Measurements from ENCODE around the gene MYOG. TPM values are rescaled to one million over a fixed set of nuclear protein-coding genes. Genes with fewer than 3 reads are reported as not detected.

The MYOG gene
- total and polyA plus RNA-seq, 10 of the 15 experiments (the other 5 are each of a cell fraction or from before 2014, with no cell fraction given) = not detected

DNA sequence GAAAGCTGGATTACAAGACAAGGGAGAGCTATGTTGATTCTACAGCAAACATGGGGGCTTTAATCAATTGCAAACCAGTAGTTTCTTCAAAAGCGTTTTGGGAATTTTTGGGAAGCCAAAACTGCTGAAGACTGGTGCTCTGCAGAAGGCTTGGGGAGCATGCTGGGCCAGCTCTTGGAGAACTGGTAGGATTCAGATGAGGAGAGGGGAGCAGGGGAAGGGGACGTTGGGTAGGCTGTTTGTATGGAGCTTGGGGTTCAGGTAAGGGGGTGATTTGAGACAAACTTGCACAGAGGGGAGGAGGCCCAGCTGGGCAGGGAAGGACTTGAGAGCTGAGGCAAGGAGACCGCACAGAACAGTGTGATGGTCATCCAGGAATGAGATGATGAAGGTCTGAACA lies 2.6 kb upstream of the MYOG start:
- no peak overlapping the region for H3K4me2 ChIP-seq (ENCODE audit: control insufficient read depth, insufficient read depth)
- POLR2A ChIA-PET = no interaction called here
- no peaks in the 10 kb centered on the region for H3K4me1 ChIP-seq (ENCODE audit: control insufficient read depth, insufficient read depth, low read length)
- SMC1A ChIA-PET (ENCODE audit: uncharacterized antibody, unreplicated experiment) = interaction anchor here (0.8 kb wide), 1 partner anchor 126 kb away, joined by 3 read pairs; no protein-coding TSS in a partner anchor
- DNase-seq (ENCODE audit: low read depth, low spot score) = no peak
- RAD21 ChIA-PET (ENCODE audit: unreplicated experiment) = no interaction called here
- H3K4me3 ChIP-seq = no peak overlapping the region
- WGBS (ENCODE audit: insufficient coverage, insufficient replicate concordance, low lambda C conversion rate, missing lambda C conversion rate) = 10% methylated on average over 3 of the region's 3 CpGs
- H3K79me2 ChIP-seq (ENCODE audit: control insufficient read depth, insufficient read depth, low read length) = no peaks in the 10 kb centered on the region
- intact Hi-C loops (cut with micrococcal nuclease; ENCODE audit: unreplicated experiment) (loop anchor here (1.0 kb wide), 1 partner anchor 40 kb away; no protein-coding TSS in a partner anchor), in situ Hi-C loops (cut with MboI) (no loop called here)
- no TSS peak for BruUV-seq (replicated peaks)
- H3K27me3 ChIP-seq (replicated peaks in 1 of 2; ENCODE audit: control insufficient read depth in 2 of 2, insufficient read depth in 2 of 2, low read length in 1 of 2) = peaks cover 0 to 2% of the 10 kb centered on the region in 2 experiments; a peak in 2 of 4 replicates
- no peak overlapping the region for H3K9ac ChIP-seq (ENCODE audit: control insufficient read depth, insufficient read depth, low read length)
- FAIRE-seq = no peak
- no peaks in the 10 kb centered on the region for H3K9me3 ChIP-seq (replicated peaks; ENCODE audit: control insufficient read depth, insufficient read depth, low read length)
- H3K27ac ChIP-seq (ENCODE audit: control insufficient read depth, insufficient read depth) = no peak overlapping the region
- no peak for TF ChIP-seq NBN (IDR thresholded peaks at IDR 0.05)
- no peaks in the 10 kb centered on the region for H3K36me3 ChIP-seq (ENCODE audit: control insufficient read depth in 2 of 2, insufficient read depth in 2 of 2, low read length in 1 of 2)
- CTCF ChIA-PET = interaction anchor here (0.7 to 1.3 kb wide), 2 partner anchors 151 to 179 kb away, joined by 3 read pairs; no protein-coding TSS in a partner anchor
- ATAC-seq = no peak
- no peaks in the 10 kb centered on the region for H4K20me1 ChIP-seq (ENCODE audit: control insufficient read depth, insufficient read depth)
- no peak overlapping the region for H2AFZ ChIP-seq (ENCODE audit: control insufficient read depth, low read depth, low read length)

DNA sequence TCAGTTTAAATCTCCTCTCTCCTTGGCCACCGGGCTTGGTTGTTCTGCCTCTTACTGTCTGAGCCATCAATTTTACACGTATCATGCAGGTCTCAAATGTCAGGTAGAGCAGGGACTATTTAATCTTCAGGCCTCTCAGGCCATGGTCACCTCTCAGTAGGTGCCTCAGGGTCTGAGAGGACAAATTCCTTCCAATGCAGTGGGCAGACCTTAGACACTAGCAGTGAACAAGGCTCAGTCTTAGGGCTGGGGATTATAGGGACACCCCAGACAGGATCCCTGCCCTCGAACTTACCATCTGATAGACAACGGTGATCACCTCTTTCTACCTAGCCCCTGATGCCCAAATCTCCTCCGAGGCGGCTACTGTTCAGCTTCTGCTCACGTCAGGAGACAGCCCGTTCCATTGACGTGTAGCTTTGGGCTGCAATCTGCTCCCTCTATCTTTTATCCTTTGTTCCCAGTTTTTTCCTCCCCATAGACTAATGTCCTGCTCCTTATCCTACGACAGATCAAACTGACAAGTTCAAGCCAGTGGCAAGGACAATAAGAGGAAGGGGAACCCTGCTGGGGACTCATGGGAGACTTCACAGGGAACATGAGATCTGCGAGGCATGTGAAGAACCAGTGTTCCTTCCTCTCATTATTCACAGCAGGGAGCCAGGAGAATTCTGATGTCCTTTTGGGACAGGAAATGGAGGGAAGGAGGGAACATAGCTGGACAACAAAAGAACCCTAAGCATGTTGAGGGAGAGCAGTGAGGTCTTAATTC lies 1.4 kb upstream of the MYOG start:
- Histone ChIP-seq H4K20me1 (ENCODE audit: control insufficient read depth, insufficient read depth) (no peaks in the 10 kb centered on the region), H3K4me1 (ENCODE audit: control insufficient read depth, insufficient read depth, low read length) (no peaks in the 10 kb centered on the region), H3K36me3 (ENCODE audit: control insufficient read depth in 2 of 2, insufficient read depth in 2 of 2, low read length in 1 of 2) (no peaks in the 10 kb centered on the region), H3K27ac (ENCODE audit: control insufficient read depth, insufficient read depth) (no peak overlapping the region), H2AFZ (ENCODE audit: control insufficient read depth, low read depth, low read length) (no peak overlapping the region), H3K4me2 (ENCODE audit: control insufficient read depth, insufficient read depth) (no peak overlapping the region), H3K27me3 (replicated peaks in 1 of 2; ENCODE audit: control insufficient read depth in 2 of 2, insufficient read depth in 2 of 2, low read length in 1 of 2) (peaks cover 0 to 2% of the 10 kb centered on the region in 2 experiments; a peak in 2 of 4 replicates), H3K9ac (ENCODE audit: control insufficient read depth, insufficient read depth, low read length) (no peak overlapping the region), H3K9me3 (replicated peaks; ENCODE audit: control insufficient read depth, insufficient read depth, low read length) (no peaks in the 10 kb centered on the region), H3K4me3 (no peak overlapping the region), H3K79me2 (ENCODE audit: control insufficient read depth, insufficient read depth, low read length) (no peaks in the 10 kb centered on the region)
- no peak for DNase-seq (ENCODE audit: low read depth, low spot score)
- ChIA-PET RAD21 (ENCODE audit: unreplicated experiment) (no interaction called here), POLR2A (no interaction called here), SMC1A (ENCODE audit: uncharacterized antibody, unreplicated experiment) (no interaction called here), CTCF (interaction anchor here (0.6 to 1.6 kb wide), 5 partner anchors 31 to 182 kb away, joined by 3 read pairs; no protein-coding TSS in a partner anchor)
- no TSS peak for BruUV-seq (replicated peaks)
- WGBS (ENCODE audit: insufficient coverage, insufficient replicate concordance, low lambda C conversion rate, missing lambda C conversion rate) = 38% methylated on average over 11 of the region's 11 CpGs
- TF ChIP-seq IRF4 (IDR thresholded peaks at IDR 0.05; ENCODE audit: low read depth, low read length) = no peak
- no peak for TF ChIP-seq EP300 (IDR thresholded peaks at IDR 0.05; ENCODE audit: borderline replicate concordance in 1 of 2, control insufficient read depth in 1 of 2, low read depth in 2 of 2, low read length in 2 of 2)
- TF ChIP-seq, protein P1, sequence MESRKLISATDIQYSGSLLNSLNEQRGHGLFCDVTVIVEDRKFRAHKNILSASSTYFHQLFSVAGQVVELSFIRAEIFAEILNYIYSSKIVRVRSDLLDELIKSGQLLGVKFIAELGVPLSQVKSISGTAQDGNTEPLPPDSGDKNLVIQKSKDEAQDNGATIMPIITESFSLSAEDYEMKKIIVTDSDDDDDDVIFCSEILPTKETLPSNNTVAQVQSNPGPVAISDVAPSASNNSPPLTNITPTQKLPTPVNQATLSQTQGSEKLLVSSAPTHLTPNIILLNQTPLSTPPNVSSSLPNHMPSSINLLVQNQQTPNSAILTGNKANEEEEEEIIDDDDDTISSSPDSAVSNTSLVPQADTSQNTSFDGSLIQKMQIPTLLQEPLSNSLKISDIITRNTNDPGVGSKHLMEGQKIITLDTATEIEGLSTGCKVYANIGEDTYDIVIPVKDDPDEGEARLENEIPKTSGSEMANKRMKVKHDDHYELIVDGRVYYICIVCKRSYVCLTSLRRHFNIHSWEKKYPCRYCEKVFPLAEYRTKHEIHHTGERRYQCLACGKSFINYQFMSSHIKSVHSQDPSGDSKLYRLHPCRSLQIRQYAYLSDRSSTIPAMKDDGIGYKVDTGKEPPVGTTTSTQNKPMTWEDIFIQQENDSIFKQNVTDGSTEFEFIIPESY (IDR thresholded peaks at IDR 0.05) = no peak
- TF ChIP-seq, protein P2, sequence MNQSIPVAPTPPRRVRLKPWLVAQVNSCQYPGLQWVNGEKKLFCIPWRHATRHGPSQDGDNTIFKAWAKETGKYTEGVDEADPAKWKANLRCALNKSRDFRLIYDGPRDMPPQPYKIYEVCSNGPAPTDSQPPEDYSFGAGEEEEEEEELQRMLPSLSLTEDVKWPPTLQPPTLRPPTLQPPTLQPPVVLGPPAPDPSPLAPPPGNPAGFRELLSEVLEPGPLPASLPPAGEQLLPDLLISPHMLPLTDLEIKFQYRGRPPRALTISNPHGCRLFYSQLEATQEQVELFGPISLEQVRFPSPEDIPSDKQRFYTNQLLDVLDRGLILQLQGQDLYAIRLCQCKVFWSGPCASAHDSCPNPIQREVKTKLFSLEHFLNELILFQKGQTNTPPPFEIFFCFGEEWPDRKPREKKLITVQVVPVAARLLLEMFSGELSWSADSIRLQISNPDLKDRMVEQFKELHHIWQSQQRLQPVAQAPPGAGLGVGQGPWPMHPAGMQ (IDR thresholded peaks at IDR 0.05; ENCODE audit: borderline replicate concordance) = no peak
- TF ChIP-seq NR2C2 (IDR thresholded peaks at IDR 0.05; ENCODE audit: borderline replicate concordance, control insufficient read depth, insufficient read length, low read depth) = no peak
- no peak for TF ChIP-seq CHD1 (IDR thresholded peaks at IDR 0.05; ENCODE audit: low read depth, low read length)
- no peak for TF ChIP-seq SUPT20H (IDR thresholded peaks at IDR 0.05; ENCODE audit: borderline replicate concordance, control insufficient read depth, low read depth, low read length)
- TF ChIP-seq SP1 (IDR thresholded peaks at IDR 0.05; ENCODE audit: low read depth, low read length) = no peak
- no peak for TF ChIP-seq POLR2AphosphoS5 (IDR thresholded peaks at IDR 0.05; ENCODE audit: low read length)
- TF ChIP-seq PAX5 (IDR thresholded peaks at IDR 0.05; ENCODE audit: borderline replicate concordance, low read depth, low read length) = no peak
- no peak for TF ChIP-seq MXI1 (IDR thresholded peaks at IDR 0.05; ENCODE audit: low read depth, low read length)
- no peak for TF ChIP-seq ZZZ3 (IDR thresholded peaks at IDR 0.05; ENCODE audit: control insufficient read depth, insufficient read length, low read depth)
- no peak for TF ChIP-seq BCL11A (IDR thresholded peaks at IDR 0.05; ENCODE audit: low read depth, low read length)
- ATAC-seq = no peak
- no peak for FAIRE-seq
- intact Hi-C loops (cut with micrococcal nuclease; ENCODE audit: unreplicated experiment) = no loop called here
- in situ Hi-C loops (cut with MboI) = no loop called here
